ENCODE data around the gene HSD17B1. TPM values are rescaled to one million over a fixed set of nuclear protein-coding genes. Genes with fewer than 3 reads are reported as not detected.
A peak's percentile ranks its signal among the peaks of the same experiment; 100 is the strongest.

HSD17B1 gene
- total and polyA plus RNA-seq, 2 of the 13 experiments (the other 11 are each of a cell fraction or from before 2014, with no cell fraction given): 0.54 to 0.93 TPM

DNA sequence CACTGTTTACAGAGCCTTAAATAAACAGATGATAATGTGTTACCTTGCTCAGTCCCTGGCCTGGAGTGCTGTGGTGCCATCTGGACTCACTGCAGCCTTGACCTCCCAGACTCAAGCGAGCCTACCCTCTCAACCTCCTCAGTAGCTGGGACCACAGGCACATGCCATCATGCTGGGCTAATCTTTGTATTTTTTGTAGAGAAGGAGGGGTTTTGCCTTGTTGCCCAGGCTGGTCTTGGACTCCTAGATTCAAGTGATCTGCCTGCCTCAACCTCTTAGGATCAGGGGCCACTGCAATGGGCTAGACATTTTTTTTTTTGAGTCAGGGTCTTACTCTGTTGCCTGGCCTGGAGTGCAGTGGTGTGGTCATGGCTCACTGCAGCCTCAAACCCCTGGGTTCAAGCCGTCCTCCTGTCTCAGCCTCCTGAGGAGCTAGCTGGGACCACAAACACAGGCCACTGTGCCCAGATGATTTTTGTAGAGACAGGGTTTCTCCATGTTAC is 21.7 kb upstream of the HSD17B1 start (continued):
- TF ChIP-seq ZNF879 (CRISPR knock-in tag; IDR thresholded peaks at IDR 0.05): no peak
- no peak for TF ChIP-seq ZNF12 (CRISPR knock-in tag; IDR thresholded peaks at IDR 0.05)
- TF ChIP-seq XBP1 (CRISPR knock-in tag; IDR thresholded peaks at IDR 0.05): no peak
- TF ChIP-seq MIER3 (CRISPR knock-in tag; IDR thresholded peaks at IDR 0.05; ENCODE audit: borderline replicate concordance): peak; percentile 92
- peak; percentile 52; the same call in 1 of the 2 replicates for TF ChIP-seq NRL (CRISPR knock-in tag; IDR thresholded peaks at IDR 0.05; ENCODE audit: borderline replicate concordance)
- TF ChIP-seq ZNF678 (CRISPR knock-in tag; IDR thresholded peaks at IDR 0.05): 0 out of 2 replicates have a peak, but pooled peaks have one; percentile 46
- peak; percentile 81 for TF ChIP-seq ZFX (CRISPR knock-in tag; IDR thresholded peaks at IDR 0.05; ENCODE audit: low read depth)
- TF ChIP-seq, protein P1, sequence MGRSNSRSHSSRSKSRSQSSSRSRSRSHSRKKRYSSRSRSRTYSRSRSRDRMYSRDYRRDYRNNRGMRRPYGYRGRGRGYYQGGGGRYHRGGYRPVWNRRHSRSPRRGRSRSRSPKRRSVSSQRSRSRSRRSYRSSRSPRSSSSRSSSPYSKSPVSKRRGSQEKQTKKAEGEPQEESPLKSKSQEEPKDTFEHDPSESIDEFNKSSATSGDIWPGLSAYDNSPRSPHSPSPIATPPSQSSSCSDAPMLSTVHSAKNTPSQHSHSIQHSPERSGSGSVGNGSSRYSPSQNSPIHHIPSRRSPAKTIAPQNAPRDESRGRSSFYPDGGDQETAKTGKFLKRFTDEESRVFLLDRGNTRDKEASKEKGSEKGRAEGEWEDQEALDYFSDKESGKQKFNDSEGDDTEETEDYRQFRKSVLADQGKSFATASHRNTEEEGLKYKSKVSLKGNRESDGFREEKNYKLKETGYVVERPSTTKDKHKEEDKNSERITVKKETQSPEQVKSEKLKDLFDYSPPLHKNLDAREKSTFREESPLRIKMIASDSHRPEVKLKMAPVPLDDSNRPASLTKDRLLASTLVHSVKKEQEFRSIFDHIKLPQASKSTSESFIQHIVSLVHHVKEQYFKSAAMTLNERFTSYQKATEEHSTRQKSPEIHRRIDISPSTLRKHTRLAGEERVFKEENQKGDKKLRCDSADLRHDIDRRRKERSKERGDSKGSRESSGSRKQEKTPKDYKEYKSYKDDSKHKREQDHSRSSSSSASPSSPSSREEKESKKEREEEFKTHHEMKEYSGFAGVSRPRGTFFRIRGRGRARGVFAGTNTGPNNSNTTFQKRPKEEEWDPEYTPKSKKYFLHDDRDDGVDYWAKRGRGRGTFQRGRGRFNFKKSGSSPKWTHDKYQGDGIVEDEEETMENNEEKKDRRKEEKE (IDR thresholded peaks at IDR 0.05): no peak
- TF ChIP-seq, protein P2, sequence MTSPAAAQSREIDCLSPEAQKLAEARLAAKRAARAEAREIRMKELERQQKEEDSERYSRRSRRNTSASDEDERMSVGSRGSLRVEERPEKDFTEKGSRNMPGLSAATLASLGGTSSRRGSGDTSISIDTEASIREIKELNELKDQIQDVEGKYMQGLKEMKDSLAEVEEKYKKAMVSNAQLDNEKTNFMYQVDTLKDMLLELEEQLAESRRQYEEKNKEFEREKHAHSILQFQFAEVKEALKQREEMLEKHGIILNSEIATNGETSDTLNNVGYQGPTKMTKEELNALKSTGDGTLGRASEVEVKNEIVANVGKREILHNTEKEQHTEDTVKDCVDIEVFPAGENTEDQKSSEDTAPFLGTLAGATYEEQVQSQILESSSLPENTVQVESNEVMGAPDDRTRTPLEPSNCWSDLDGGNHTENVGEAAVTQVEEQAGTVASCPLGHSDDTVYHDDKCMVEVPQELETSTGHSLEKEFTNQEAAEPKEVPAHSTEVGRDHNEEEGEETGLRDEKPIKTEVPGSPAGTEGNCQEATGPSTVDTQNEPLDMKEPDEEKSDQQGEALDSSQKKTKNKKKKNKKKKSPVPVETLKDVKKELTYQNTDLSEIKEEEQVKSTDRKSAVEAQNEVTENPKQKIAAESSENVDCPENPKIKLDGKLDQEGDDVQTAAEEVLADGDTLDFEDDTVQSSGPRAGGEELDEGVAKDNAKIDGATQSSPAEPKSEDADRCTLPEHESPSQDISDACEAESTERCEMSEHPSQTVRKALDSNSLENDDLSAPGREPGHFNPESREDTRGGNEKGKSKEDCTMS (CRISPR knock-in tag; conservative IDR thresholded peaks at IDR 0.05): no peak
- TF ChIP-seq ZFP41 (CRISPR knock-in tag; IDR thresholded peaks at IDR 0.05; ENCODE audit: borderline replicate concordance): no peak
- TF ChIP-seq NONO (IDR thresholded peaks at IDR 0.05): no peak
- peak; percentile 91 for TF ChIP-seq NONO (CRISPR knock-in tag; conservative IDR thresholded peaks at IDR 0.05)
- TF ChIP-seq, protein P3, sequence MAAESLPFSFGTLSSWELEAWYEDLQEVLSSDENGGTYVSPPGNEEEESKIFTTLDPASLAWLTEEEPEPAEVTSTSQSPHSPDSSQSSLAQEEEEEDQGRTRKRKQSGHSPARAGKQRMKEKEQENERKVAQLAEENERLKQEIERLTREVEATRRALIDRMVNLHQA (CRISPR knock-in tag; IDR thresholded peaks at IDR 0.05): no peak
- TF ChIP-seq ZNF713 (CRISPR knock-in tag; IDR thresholded peaks at IDR 0.05): peak; percentile 89; the same call in 1 of the 2 replicates
- peak; percentile 85 for TF ChIP-seq ARNTL (CRISPR knock-in tag; IDR thresholded peaks at IDR 0.05)
- TF ChIP-seq GTF3A (CRISPR knock-in tag; conservative IDR thresholded peaks at IDR 0.05): 0 out of 2 replicates have a peak, but pooled peaks have one; percentile 73
- peak; percentile 58; the same call in 1 of the 2 replicates for TF ChIP-seq ZNF629 (CRISPR knock-in tag; conservative IDR thresholded peaks at IDR 0.05)
- peak in 1 of 2 experiments; percentile 78; a peak in 2 of 4 replicates for TF ChIP-seq KLF16 (CRISPR knock-in tag; IDR thresholded peaks at IDR 0.05)
- TF ChIP-seq SNAPC2 (CRISPR knock-in tag; IDR thresholded peaks at IDR 0.05): peak; percentile 77; the same call in 1 of the 2 replicates
- TF ChIP-seq ZSCAN30 (CRISPR knock-in tag; IDR thresholded peaks at IDR 0.05): no peak
- peak; percentile 95 for TF ChIP-seq TBX2 (CRISPR knock-in tag; IDR thresholded peaks at IDR 0.05; ENCODE audit: borderline replicate concordance)
- no peak for TF ChIP-seq HNRNPK (IDR thresholded peaks at IDR 0.05; ENCODE audit: low read depth, low read length, poor library complexity, severe bottlenecking)
- TF ChIP-seq ATF5 (CRISPR knock-in tag; IDR thresholded peaks at IDR 0.05; ENCODE audit: low read depth): 0 out of 2 replicates have a peak, but pooled peaks have one; percentile 54
- TF ChIP-seq NFE2L1 (CRISPR knock-in tag; IDR thresholded peaks at IDR 0.05; ENCODE audit: borderline replicate concordance): no peak
